ENCODE results near the gene ATL3. TPM values are rescaled to one million over a fixed set of nuclear protein-coding genes. Genes with fewer than 3 reads are reported as not detected.
A peak's percentile ranks its signal among the peaks of the same experiment; 100 is the strongest.
"Not testable (repeated sequence)": the region's sequence is repeated elsewhere in the genome, so short reads cannot be mapped to it uniquely, and the experiment has no call there.

The ATL3 gene
- polyA plus RNA-seq, 1 experiment: 36.1 TPM

DNA sequence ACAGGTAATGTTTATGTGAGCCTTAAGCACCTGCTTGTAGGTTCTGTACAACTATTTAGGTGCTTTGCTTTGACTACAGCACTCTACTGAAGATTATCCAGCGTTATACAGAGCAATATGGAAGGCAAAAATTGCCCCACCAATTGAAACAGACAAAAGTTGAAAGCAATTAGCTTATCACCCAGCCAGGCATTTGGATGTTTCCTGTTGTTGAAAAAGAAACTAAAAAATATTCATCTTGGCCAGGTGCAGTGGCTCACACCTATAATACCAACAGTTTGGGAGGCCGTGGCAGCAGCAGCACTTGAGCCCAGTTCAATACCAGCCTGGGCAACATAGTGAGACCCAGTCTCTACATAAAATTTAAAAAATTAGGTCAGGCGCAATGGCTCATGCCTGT, 18.5 kb downstream of the ATL3 start:
- POLR2A ChIA-PET: no interaction called here
- CTCF ChIA-PET: interaction anchor here (0.6 to 1.2 kb wide), 2 partner anchors 14 to 17 kb away, joined by 3 read pairs; no protein-coding TSS in a partner anchor
- no peak overlapping the region for H3K4me3 ChIP-seq (ENCODE audit: low read depth, low read length)
- H3K27me3 ChIP-seq (ENCODE audit: control insufficient read depth, insufficient read depth, low read length): no peaks in the 10 kb centered on the region
- TF ChIP-seq, protein P1, sequence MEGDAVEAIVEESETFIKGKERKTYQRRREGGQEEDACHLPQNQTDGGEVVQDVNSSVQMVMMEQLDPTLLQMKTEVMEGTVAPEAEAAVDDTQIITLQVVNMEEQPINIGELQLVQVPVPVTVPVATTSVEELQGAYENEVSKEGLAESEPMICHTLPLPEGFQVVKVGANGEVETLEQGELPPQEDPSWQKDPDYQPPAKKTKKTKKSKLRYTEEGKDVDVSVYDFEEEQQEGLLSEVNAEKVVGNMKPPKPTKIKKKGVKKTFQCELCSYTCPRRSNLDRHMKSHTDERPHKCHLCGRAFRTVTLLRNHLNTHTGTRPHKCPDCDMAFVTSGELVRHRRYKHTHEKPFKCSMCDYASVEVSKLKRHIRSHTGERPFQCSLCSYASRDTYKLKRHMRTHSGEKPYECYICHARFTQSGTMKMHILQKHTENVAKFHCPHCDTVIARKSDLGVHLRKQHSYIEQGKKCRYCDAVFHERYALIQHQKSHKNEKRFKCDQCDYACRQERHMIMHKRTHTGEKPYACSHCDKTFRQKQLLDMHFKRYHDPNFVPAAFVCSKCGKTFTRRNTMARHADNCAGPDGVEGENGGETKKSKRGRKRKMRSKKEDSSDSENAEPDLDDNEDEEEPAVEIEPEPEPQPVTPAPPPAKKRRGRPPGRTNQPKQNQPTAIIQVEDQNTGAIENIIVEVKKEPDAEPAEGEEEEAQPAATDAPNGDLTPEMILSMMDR (IDR thresholded peaks at IDR 0.05; ENCODE audit: insufficient read depth, low read depth, low read length): no peak
- H3K36me3 ChIP-seq (ENCODE audit: control insufficient read depth, insufficient read depth, low read length): peaks cover 11% of the 10 kb centered on the region
- DNase-seq (ENCODE audit: low read depth): no peak

DNA sequence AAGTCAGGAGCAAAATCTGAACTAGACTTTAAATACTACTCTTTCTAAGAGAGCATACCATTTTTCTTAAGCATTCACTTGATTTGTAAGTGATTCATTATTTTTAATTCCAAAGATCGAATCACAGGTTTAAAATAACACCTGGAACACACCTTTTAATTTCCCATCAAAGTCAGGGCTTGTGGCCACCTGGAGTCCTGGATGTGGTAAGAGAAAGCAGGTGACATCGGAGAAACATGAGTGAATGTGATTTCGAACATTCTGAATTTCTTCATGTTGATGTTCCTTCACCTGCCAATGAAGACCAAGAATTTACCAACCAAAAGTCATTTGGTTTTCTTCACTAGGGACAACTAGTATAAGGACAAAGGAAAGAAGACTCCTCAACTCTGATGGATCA, 28.0 kb downstream of the ATL3 start:
- ChIA-PET CTCF (interaction anchor here (0.7 to 1.9 kb wide), 7 partner anchors 9 to 164 kb away, joined by 3 to 8 read pairs (median 3); no protein-coding TSS in a partner anchor), POLR2A (no interaction called here)
- no peak for DNase-seq (ENCODE audit: low read depth)
- H3K27me3 ChIP-seq (ENCODE audit: control insufficient read depth, insufficient read depth, low read length): no peaks in the 10 kb centered on the region
- TF ChIP-seq, protein P1 (IDR thresholded peaks at IDR 0.05; ENCODE audit: insufficient read depth, low read depth, low read length): no peak
- no peak overlapping the region for H3K4me3 ChIP-seq (ENCODE audit: low read depth, low read length)
- peaks cover 8% of the 10 kb centered on the region for H3K36me3 ChIP-seq (ENCODE audit: control insufficient read depth, insufficient read depth, low read length)

DNA sequence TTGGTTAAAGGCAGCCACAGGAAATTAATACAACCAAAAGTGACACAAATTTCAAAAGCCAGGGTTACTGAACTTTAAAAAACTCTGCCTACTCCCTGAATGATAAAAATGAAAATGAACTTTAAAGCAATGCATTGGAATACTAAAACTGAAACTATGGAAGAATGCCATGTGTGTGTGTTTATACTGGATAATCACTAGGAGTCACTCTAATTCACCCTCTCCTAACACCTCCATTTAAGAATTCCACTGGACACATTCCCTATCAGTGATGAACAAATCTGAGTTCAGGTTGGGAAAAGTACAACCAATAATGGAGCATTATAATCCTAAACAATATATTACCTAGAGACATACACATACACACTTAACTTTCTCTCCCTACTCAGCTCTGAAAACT, 29.4 kb downstream of the ATL3 start:
- H3K36me3 ChIP-seq (ENCODE audit: control insufficient read depth, insufficient read depth, low read length): peaks cover 7% of the 10 kb centered on the region
- no peaks in the 10 kb centered on the region for H3K27me3 ChIP-seq (ENCODE audit: control insufficient read depth, insufficient read depth, low read length)
- no peak for DNase-seq (ENCODE audit: low read depth)
- ChIA-PET CTCF (interaction anchor here (0.8 to 1.4 kb wide), 3 partner anchors 17 to 161 kb away, joined by 3 to 5 read pairs (median 4); no protein-coding TSS in a partner anchor), POLR2A (no interaction called here)
- TF ChIP-seq, protein P1 (IDR thresholded peaks at IDR 0.05; ENCODE audit: insufficient read depth, low read depth, low read length): peak; percentile 20; the same call in 1 of the 2 replicates
- no peak overlapping the region for H3K4me3 ChIP-seq (ENCODE audit: low read depth, low read length)

DNA sequence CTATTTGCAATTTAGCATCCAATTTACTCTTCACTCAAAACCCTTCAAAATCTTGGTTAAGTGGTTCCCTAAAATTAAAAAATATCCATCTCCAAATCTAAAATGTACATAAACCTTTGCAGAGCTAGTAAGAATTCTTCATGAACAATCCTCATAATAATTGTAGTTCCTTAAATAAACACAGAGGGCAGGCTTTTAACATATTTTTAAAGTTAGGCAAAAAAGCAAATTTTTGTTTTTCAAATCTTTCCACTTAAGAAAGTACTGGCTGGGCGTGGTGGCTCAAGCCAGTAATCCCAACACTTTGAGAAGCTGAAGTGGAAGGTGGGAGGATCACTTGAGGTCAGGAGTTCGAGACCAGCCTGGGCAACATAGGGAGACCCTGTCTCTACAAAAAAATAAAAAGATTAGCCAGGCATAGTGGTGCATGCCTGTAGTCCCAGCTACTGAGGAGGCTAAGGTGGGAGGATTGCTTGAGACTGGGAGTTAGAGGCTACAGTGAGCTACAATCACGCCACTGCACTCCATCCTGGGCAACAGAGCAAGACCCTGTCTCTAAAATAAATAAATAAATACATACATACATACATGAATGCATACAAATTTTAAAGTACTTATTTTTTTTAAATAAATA, 31.9 kb downstream of the ATL3 start:
- TF ChIP-seq, protein P1 (IDR thresholded peaks at IDR 0.05; ENCODE audit: insufficient read depth, low read depth, low read length): peak; percentile 41
- Histone ChIP-seq H3K27me3 (ENCODE audit: control insufficient read depth, insufficient read depth, low read length) (no peaks in the 10 kb centered on the region), H3K4me3 (ENCODE audit: low read depth, low read length) (no peak overlapping the region), H3K36me3 (ENCODE audit: control insufficient read depth, insufficient read depth, low read length) (peaks cover 9% of the 10 kb centered on the region)
- DNase-seq (ENCODE audit: low read depth): no peak
- POLR2A ChIA-PET: interaction anchor here (0.6 kb wide), 1 partner anchor 240 kb away, joined by 5 read pairs; no protein-coding TSS in a partner anchor
- CTCF ChIA-PET: interaction anchor here (0.8 to 7.3 kb wide), 23 partner anchors 9 to 160 kb away, joined by 3 to 61 read pairs (median 4); partner anchors contain the start of genes ATL3 and ZFTA

DNA sequence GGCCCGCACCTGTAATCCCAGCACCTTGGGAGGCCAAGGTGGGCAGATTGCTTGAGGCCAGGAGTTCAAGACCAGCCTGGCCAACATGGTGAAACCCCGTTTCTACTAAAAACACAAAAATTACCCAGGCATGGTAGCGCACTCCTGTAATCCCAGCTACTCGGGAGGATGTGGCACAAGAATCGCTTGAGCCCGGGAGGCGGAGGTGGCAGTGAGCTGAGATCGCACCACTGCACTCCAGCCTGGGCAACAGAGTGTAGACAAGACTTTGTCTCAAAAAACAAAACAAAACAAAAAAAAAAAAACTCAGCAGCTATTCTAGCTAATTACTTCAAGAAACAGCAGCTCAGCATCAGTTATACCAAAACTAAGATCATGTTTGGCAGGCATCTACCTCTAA, 32.7 kb downstream of the ATL3 start:
- POLR2A ChIA-PET: interaction anchor here (0.6 kb wide), 1 partner anchor 241 kb away, joined by 5 read pairs; no protein-coding TSS in a partner anchor
- not testable (repeated sequence) for DNase-seq (ENCODE audit: low read depth); H3K36me3 ChIP-seq (ENCODE audit: control insufficient read depth, insufficient read depth, low read length)

More for the DNA sequence above, 32.7 kb downstream of the ATL3 start:
- not testable (repeated sequence) for H3K27me3 ChIP-seq (ENCODE audit: control insufficient read depth, insufficient read depth, low read length); H3K4me3 ChIP-seq (ENCODE audit: low read depth, low read length)
- CTCF ChIA-PET: interaction anchor here (0.8 to 7.3 kb wide), 23 partner anchors 8 to 159 kb away, joined by 3 to 61 read pairs (median 5); partner anchors contain the start of genes ATL3 and ZFTA

All from BJ (cell line).